ENCODE measurements around the gene SLAIN1.

DNA sequence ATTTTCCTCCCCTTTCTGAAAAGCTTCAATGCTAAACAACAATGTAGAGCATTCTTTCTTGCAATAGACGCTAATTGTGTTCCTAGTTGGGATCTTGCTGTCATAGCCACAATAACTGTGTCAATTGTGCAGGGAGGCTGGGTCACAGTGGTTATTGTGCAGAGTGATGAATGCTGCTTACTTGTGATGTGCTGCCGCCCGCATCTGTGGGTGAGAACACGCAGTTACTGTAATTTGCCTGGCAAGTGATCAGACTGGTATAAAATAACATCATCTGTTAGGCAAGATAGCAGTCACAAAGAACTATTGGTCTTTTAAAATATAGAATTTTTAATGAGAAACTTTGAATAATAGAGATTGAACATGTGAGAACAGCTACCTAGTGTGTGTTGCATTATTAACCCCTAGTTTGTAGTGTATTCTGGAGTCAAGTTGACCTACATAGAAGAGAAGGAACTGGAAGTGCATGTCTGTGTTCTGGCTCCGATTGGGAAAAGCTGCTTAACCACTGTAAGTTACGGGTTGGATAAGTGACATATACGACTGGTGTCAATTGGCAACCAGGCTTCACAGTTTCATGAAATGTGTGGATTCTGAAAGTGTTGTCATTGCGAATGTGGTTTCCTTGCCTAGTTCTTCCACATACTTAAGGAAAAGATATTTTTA is 43.6 kb downstream of the SLAIN1 start:
- TF ChIP-seq POLR2A (IDR thresholded peaks at IDR 0.05): no peak
- no peak for TF ChIP-seq CTCF (IDR thresholded peaks at IDR 0.05)
